Embryonic facial prominence (tissue), 1 donor: ENCODE data around the gene ATRN.

Experiments used
- DNase-seq: peaks from one replicate; pipeline ENCODE4 v3.0.0-alpha.2; 2016; ENCODE audit errors: extremely low spot score

The ATRN gene

DNA sequence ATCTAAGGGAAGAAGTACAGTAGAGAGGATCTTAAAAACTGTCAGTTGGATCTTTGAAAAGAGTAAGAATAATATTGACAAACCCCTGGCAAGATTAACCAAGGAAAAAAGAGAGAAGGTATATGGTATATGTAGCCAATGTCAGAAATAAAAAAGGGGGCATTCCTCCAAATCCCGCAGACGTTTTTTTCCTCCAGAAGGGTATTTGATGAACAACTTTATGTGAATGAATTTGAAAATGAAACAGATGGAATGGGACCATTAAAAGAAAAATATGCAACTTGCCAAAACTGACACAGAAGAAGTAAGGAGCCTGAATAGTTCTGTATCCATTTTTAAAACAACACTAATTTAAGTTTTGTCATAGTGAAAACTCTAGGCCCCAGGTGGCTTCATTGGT is 156.7 kb downstream of the ATRN start:
- no peak for DNase-seq

GRCh38 chr20:3628502-3629314 is 157.9 kb downstream of the ATRN start:
- no peak for DNase-seq

- no peak for DNase-seq
These were observed 159.1 kb downstream of the ATRN start for GRCh38 chr20:3629893-3630292.

DNA sequence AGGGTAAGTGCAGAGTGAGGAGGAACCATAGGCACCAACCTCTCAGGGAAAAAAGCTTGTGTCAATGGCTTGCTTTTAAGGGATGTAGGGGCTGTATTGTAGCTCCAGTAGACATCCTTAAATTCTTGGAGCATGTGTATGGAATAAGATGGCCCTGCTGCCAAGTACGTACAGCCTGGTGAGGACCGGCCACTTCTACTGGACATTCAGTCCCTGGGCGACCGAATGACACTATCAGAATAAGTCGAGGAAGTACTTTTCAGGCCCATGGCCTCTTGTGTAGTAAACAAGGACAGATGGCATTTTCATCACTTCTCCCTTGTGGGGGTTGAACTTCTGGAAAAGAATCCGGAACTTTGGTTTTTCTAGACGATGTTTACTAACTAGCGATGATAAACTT is 159.6 kb downstream of the ATRN start:
- DNase-seq: no peak

DNA sequence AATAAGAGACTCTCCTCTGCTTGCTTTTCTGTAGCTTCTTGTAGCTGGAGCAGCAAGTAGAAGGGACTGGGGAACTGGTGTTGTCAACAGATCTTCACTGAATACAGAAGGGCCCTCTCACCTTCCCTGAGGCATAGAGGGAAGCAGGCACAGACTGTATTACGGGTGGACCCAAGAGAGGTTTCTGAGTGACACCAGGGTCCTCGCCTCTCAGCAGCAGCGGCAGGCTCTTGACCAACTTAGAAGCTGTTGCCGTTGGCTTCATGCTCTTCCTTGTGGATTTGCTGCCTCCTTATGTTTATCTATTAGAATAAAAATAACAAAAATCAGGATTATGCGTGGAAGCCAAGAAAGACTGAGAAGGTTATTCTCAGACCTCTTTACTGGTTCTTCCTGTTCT is 160.7 kb downstream of the ATRN start:
- DNase-seq: no peak

- no peak for DNase-seq
These were observed 161.6 kb downstream of the ATRN start for GRCh38 chr20:3632311-3633004.

- no peak for DNase-seq
These were observed 163.2 kb downstream of the ATRN start for GRCh38 chr20:3633913-3634478.

GRCh38 chr20:3635346-3635745 is 164.5 kb downstream of the ATRN start:
- no peak for DNase-seq

DNA sequence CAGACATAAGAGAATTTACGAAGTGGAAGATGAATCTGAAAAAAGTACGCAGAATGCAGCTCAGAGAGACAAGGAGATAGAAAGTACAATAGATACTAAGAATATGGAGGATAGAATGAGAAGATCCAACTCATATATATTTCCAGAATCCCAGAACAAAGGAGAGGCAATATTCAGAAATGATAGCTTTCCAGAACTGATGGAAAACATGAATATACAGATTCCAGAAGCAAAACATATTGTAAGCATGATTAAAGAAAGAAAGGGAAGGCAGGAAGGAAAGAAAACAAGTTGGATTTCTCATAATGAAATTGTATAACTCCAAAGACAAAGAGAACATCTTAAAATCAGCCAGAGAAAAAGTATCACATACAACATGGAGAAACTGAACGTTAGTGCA is 169.4 kb downstream of the ATRN start:
- no peak for DNase-seq

- no peak for DNase-seq
These were observed 174.7 kb downstream of the ATRN start for GRCh38 chr20:3645309-3646066.

- no peak for DNase-seq
These were observed 175.2 kb downstream of the ATRN start for GRCh38 chr20:3646067-3646440.

DNA sequence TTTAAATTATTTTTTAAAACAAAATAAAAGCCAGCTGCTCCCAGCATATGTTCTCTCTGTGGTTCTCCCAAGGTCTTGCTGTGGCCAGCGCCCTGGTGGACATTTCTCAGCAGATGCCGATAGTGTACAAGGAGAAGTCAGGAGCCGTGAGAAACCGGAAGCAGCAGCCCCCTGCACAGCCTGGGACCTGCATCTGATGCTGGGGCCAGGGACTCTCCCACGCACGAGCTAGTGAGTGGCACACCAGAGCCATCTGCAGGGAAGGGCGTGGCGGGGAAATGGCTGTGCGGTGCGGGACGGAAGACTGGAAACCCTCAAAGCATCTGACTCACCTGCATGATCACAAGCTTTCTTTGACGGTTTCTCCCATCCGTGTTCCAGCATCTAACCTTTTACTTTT is 175.8 kb downstream of the ATRN start:
- no peak for DNase-seq

DNA sequence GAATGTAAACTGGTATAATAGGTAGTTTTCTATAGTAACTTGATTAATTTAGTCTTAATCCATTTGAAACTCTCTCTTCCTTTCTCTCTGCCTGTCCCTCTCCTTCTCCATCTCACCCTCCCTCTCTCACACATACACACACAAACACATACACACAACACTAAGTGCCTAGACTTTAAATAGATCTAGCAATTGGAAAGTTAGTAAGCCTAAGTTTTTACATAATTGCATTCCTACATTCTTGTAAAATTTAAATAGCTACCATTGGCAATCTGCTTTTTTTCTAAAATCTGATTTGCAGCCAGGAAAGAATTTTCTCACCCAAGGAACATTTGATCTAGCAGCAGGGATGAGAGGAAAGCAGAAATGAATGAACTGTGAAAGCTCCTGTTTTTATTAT is 176.7 kb downstream of the ATRN start:
- DNase-seq: no peak

DNA sequence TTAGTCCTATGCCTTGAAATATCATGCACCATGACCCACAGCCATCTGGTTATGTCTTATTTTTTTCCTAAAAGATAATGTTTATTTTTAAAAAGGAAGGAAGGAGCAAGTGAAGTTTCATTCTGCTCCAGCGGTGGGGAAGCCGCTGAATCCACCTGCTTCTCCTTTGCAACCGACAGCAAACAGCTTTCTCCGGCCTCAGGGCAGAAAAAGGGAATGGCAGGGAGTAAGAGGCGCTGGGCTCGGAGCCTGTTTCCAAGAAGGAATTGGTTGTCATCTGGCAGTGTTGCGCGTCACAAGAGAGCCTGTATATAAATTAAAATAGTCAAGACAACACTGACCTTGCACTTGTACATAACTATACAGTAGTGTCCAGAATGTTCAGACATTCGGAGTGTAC is 178.1 kb downstream of the ATRN start:
- no peak for DNase-seq

DNA sequence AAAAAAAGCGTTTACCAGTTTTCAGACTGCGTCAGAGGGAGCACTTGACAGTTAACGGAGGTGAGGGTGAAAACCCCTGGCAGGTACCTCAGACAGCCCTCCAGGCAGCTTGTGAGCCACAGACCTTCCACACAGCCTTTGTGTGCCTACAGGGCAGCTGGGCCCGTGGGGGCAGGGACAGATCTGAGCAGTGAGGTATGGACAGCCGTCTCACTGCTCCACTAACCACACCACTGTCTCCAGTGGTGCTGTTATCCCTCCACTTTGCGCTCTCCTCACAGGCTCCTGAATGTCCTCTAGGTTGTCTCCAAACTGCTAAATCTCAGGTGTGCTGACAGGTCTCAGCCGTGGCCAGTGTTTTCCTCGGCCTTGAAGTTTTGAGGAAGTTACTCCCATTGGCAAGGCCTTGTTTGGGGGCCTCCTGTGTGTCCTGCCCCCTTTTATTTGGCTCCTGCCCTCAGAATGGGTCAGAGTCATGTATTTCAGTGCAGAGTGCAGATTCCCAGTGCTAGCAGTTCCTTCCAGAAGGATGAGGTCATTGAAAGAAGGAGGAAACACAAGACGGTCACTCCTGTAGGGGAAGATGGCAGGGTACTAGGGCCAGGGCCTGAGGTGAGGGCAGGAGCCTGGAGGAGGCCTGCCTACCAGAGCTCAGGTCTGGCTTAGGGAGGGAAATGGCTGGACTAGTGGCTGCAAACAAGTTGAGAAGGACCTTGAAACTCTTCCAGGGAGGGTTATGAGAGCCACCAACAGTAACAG is 180.6 kb downstream of the ATRN start:
- DNase-seq: no peak

DNA sequence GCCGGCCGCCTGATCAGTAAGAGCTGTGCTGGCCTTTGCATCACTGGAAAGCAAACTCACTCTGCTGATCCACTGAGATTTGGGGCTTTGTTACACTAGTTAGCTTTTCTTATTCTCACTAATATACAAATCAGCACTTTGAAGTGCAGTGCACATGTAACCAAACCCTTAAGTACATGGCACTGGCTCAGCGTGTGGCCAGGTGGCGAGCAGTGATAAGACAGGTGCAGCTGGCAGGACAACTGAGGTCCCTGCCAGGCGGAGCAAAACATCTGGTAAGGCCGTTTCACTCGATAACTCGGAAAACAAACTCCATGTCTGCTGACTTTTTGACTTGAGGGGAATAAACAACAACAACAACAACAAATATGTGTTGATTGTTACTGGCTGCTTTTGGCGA is 181.4 kb downstream of the ATRN start:
- DNase-seq: no peak

DNA sequence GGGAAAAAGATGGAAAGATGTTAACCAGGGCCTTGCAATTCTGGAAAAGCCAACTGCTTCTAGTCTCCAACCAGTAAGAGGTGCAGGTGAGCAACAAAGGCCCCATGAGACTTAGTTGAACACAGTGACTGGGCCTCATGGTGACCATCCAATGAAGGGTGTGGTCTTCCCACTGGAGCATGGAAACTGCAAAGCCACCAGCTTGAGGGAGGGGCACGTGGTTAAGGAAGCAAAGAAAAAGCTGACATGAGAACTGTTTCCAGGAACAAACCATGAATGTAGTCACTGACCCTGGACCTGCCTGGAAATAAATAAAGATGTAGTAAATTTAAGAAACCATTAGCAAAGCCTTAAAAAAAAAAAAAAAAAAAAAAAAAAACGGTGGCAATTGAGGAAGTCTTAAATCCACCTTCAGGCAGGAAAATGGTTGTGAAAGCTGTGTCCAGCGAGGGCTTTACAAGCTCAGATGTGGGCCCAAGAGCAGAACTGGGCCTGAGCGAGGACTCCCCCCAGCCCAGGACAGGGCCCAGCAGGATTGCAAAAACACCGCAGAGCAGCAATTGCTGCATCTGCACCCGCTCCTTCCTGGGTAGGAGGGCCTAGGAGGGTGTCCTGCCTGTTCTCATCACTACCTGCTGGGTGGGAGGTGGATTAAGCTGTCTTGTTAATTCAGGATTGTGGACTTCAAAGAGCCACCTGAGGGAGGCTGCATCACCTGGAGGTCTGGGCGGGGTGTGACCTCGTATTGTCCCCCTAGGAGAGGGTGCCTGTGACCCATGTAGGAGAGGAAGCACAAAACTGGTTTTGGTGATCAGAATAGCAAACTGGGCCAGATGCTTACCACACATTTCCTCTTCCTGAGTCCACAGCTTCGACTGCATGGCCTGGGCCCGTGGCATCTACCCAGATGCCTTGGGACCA is 182.1 kb downstream of the ATRN start:
- DNase-seq: no peak

DNA sequence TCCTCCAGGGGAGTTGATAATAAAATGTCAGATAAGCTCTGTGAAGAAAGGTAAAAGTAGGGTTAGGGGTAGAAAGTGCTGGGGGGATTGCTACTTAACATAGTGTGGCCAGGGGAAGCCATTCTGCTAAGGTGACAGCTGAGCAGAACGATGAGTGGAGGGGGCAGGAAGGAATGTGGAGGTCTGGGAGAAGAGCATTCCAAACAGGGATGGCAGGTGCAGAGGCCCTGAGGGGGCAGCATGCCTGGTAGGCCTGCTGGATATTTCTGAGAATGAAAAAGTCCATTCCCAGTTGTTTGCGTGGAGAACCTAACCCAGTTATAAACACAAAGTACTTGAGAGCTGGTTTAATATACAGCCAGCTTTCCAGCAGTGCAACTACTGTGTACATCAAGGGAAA is 183.1 kb downstream of the ATRN start:
- no peak for DNase-seq

DNA sequence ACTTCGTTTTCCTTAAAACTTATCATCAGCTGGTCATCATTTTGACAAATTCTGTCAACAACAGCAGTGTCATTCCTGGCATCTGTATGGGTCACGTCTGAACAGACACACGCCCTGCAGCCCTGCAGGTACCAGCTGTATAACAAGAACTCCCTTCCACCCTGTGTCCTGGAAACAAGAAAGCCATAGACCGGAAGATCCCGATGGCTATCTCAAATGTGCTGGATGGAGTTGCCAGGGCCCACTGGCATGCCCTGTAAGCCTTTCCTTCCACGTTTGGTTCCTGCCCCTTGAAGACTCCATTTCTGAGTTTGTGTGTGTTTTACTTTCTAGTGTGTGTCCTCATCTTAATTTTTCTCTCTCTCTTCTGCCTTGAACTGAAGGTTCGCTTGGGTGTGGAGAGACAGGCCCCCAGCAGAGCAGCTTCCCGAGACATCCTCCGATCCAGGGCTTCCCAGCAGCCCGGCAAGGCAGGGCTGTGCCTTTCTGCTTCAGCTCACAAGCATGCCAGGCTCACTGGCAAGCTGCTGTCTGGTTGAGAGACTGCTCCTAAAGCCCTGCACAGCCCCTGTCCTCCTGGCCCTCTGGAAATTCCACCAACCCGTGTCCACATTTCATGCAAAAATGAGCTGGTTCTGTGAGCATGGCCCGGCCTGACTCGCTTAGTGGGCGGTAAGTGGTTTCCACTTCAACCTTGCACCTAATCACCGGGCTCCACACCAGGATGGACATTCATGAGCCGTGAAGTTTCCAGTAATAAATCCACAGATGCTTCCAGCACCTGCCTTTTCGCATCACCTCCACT is 183.7 kb downstream of the ATRN start:
- no peak for DNase-seq

DNA sequence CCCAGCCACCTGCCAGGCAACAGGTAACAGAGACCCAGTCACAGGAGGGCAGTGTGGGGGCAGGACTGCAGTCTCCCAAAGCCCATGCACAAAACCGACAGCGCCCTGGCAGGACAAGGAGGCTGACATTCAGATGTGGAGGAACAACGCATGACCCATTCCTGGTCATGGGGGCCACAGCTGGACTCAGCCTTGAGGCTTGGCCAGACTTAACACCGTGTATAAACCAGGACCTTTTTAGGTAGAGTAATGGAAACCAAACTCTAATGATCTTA is 184.2 kb downstream of the ATRN start:
- DNase-seq: no peak
